Amniotic stem cell (primary cell): Measurements from ENCODE around the gene MCC.

Experiments used
- DNase-seq: peaks from one replicate; lab custom pipeline; 2025; lab: John Stamatoyannopoulos, UW

Gene MCC

GRCh38 chr5:112976432-112977309 is 511.6 kb downstream of the MCC start, which contains the start of gene DCP2:
Gene DCP2, plus strand, starts transcription at chr5:112976798. Its CDS starts 136 bp downstream, at chr5:112976934.
- peak; percentile 97 for DNase-seq

GRCh38 chr5:112975721-112976431 is 512.4 kb downstream of the MCC start:
- DNase-seq = no peak

GRCh38 chr5:112974901-112975300 is 513.4 kb downstream of the MCC start:
- no peak for DNase-seq

- no peak for DNase-seq
Observed at GRCh38 chr5:112973904-112974303, 514.3 kb downstream of the MCC start.

GRCh38 chr5:112973036-112973435 is 515.2 kb downstream of the MCC start:
- no peak for DNase-seq
